Calu3 (cell line): ENCODE results near the gene UVRAG. TPM values are rescaled to one million over a fixed set of nuclear protein-coding genes. Genes with fewer than 3 reads are reported as not detected.

Source experiments
- BruUV-seq: library from RNA; stranded (reverse); fragments of 400-500 nt; replicated peaks from 2 replicates; lab custom pipeline; 2021; lab: Mats Ljungman, UMichigan
- CTCF ChIA-PET: fragments of 300-600 bp; sonication (Branson Sonifier 250); formaldehyde crosslinking; loops from one replicate; lab custom pipeline; 2022; ENCODE audit warnings: antibody characterized with exemption; lab: Charles Lee
- DNase-seq: peaks from one replicate; pipeline ENCODE4 v3.0.0; 2022
- H3K27ac Mint-ChIP-seq: one replicate; pipeline ENCODE4 v1.8.0; 2022; ENCODE audit warnings: mixed read lengths; ENCODE audit not compliant: unreplicated experiment
- H3K27me3 Mint-ChIP-seq: one replicate; pipeline ENCODE4 v1.8.0; 2022; ENCODE audit warnings: mixed read lengths; ENCODE audit not compliant: unreplicated experiment
- H3K36me3 Mint-ChIP-seq: one replicate; pipeline ENCODE4 v1.8.0; 2022; ENCODE audit warnings: mild to moderate bottlenecking, moderate library complexity, mixed read lengths; ENCODE audit not compliant: insufficient read depth, unreplicated experiment
- H3K4me1 Mint-ChIP-seq: one replicate; pipeline ENCODE4 v1.8.0; 2022; ENCODE audit warnings: mild to moderate bottlenecking, low read depth, mixed read lengths; ENCODE audit not compliant: unreplicated experiment
- H3K4me3 Mint-ChIP-seq: one replicate; pipeline ENCODE4 v1.8.0; 2022; ENCODE audit warnings: mild to moderate bottlenecking, low read depth, moderate library complexity, mixed read lengths; ENCODE audit not compliant: unreplicated experiment
- H3K9me3 Mint-ChIP-seq: one replicate; pipeline ENCODE4 v1.8.0; 2022; ENCODE audit warnings: low read depth, mixed read lengths; ENCODE audit not compliant: unreplicated experiment
- CTCF ChIP-seq: fragments of 200-600 bp; IDR thresholded peaks from one replicate; pipeline ENCODE4 v1.8.0; 2022; ENCODE audit warnings: antibody characterized with exemption; ENCODE audit not compliant: unreplicated experiment
- intact Hi-C: fragments of 100-400 bp; cut with micrococcal nuclease; formaldehyde crosslinking; loops from one replicate; pipeline ENCODE4 v1.10.0; 2022; ENCODE audit not compliant: unreplicated experiment
- total RNA-seq: library from RNA; stranded (reverse); gene quantifications from 2 replicates; pipeline ENCODE4 v1.2.3, GENCODE V29; 2022

Gene UVRAG
- total RNA-seq, 1 experiment from 2014 or later = 18.5 TPM

GRCh38 chr11:75899806-75900205 lies 84.8 kb downstream of the UVRAG start:
- CTCF ChIA-PET = no interaction called here
- H3K9me3 Mint-ChIP-seq = no peaks in the 10 kb centered on the region
- no peak overlapping the region for H3K4me3 Mint-ChIP-seq
- intact Hi-C loops = loop anchor here (5.0 kb wide), 2 partner anchors 307 to 417 kb away; partner anchors contain the start of gene WNT11
- no peaks in the 10 kb centered on the region for H3K27me3 Mint-ChIP-seq
- H3K4me1 Mint-ChIP-seq = no peaks in the 10 kb centered on the region
- BruUV-seq = no TSS peak
- TF ChIP-seq CTCF = no peak
- no peaks in the 10 kb centered on the region for H3K36me3 Mint-ChIP-seq
- no peak for DNase-seq
- H3K27ac Mint-ChIP-seq = no peak overlapping the region

- DNase-seq = no peak
- H3K4me3 Mint-ChIP-seq = no peak overlapping the region
- H3K27ac Mint-ChIP-seq = no peak overlapping the region
- no peak for TF ChIP-seq CTCF
- CTCF ChIA-PET = no interaction called here
- intact Hi-C loops = no loop called here
- BruUV-seq = no TSS peak
- H3K9me3 Mint-ChIP-seq = no peaks in the 10 kb centered on the region
- no peaks in the 10 kb centered on the region for H3K27me3 Mint-ChIP-seq
- no peaks in the 10 kb centered on the region for H3K4me1 Mint-ChIP-seq
- H3K36me3 Mint-ChIP-seq = no peaks in the 10 kb centered on the region
These were observed 85.8 kb downstream of the UVRAG start for GRCh38 chr11:75900848-75901247.

- Mint-ChIP-seq H3K27me3 (no peaks in the 10 kb centered on the region), H3K4me1 (no peaks in the 10 kb centered on the region), H3K9me3 (no peaks in the 10 kb centered on the region), H3K36me3 (no peaks in the 10 kb centered on the region), H3K4me3 (no peak overlapping the region), H3K27ac (no peak overlapping the region)
- no peak for DNase-seq
- no peak for TF ChIP-seq CTCF
- intact Hi-C loops = no loop called here
- CTCF ChIA-PET = interaction anchor here (0.8 kb wide), 1 partner anchor 48 kb away, joined by 3 read pairs; no protein-coding TSS in a partner anchor
- no TSS peak for BruUV-seq
These were observed 87.6 kb downstream of the UVRAG start for GRCh38 chr11:75902631-75903030.

GRCh38 chr11:75903276-75903675 lies 88.3 kb downstream of the UVRAG start:
- Mint-ChIP-seq H3K27ac (no peak overlapping the region), H3K9me3 (no peaks in the 10 kb centered on the region), H3K4me3 (no peak overlapping the region), H3K36me3 (no peaks in the 10 kb centered on the region), H3K27me3 (no peaks in the 10 kb centered on the region), H3K4me1 (no peaks in the 10 kb centered on the region)
- CTCF ChIA-PET = interaction anchor here (1.3 kb wide), 1 partner anchor 249 kb away, joined by 3 read pairs; no protein-coding TSS in a partner anchor
- DNase-seq = no peak
- no TSS peak for BruUV-seq
- TF ChIP-seq CTCF = no peak
- intact Hi-C loops = no loop called here
